Thyroid gland (tissue), 4 donors: ENCODE results near the gene DMWD.

Experiments
- CTCF ChIP-seq, 6 experiments: fragments of 200-600 bp in 3 of 6; fragments of 450-650 bp in 3 of 6; sonication (generic) in 3 of 6; IDR thresholded peaks; one replicate each; pipeline ENCODE4 v1.5.1; 2016 to 2019; ENCODE audit warnings: antibody characterized with exemption in 6 of 6, mild to moderate bottlenecking in 2 of 6, inconsistent platforms in 1 of 6, moderate library complexity in 1 of 6
- POLR2A ChIP-seq, 2 donors: fragments of 450-650 bp; IDR thresholded peaks; one replicate each; pipeline ENCODE4 v1.6.1; 2017; ENCODE audit warnings: antibody characterized with exemption in 2 of 2, mild to moderate bottlenecking in 2 of 2, moderate library complexity in 1 of 2

GRCh38 chr19:45814851-45815480 is 22.3 kb upstream of the DMWD start, which contains the start of gene RSPH6A:
- TF ChIP-seq CTCF (IDR thresholded peaks at IDR 0.05) (no peak), POLR2A (IDR thresholded peaks at IDR 0.05) (no peak)
